ENCODE measurements around the gene ZDHHC13.

- TF ChIP-seq POLR2A (IDR thresholded peaks at IDR 0.05) (no peak), CTCF (IDR thresholded peaks at IDR 0.05) (peak in 1 of 6 experiments; percentile 7)
Measured at GRCh38 chr11:19110295-19110694, 6.7 kb upstream of the ZDHHC13 start.

Data from esophagus squamous epithelium (tissue), 4 donors.